Mucosa of gallbladder (tissue), 1 donor: Measurements from ENCODE around the gene KLF4. TPM values are rescaled to one million over a fixed set of nuclear protein-coding genes. Genes with fewer than 3 reads are reported as not detected.
A peak's percentile ranks its signal among the peaks of the same experiment; 100 is the strongest.
"Not testable (repeated sequence)": the region's sequence is repeated elsewhere in the genome, so short reads cannot be mapped to it uniquely, and the experiment has no call there.

Experiments used
- DNase-seq: peaks from one replicate; pipeline ENCODE4 v3.0.0-alpha.2; 2020; ENCODE audit warnings: low spot score
- total RNA-seq: library from RNA; stranded (reverse); gene quantifications from one replicate; pipeline ENCODE4 v1.2.1, GENCODE V29; 2021
- donor health status: DM: no; HTN: no; CAD: no.

Gene KLF4
- total RNA-seq: 21.8 TPM

- peak; percentile 91 for DNase-seq
Measured at GRCh38 chr9:107489687-107490605, at the start of gene KLF4. KLF4 (minus strand) TSS chr9:107489769; CDS start chr9:107489172, 597 bp downstream.

- DNase-seq: no peak
Measured at GRCh38 chr9:107536462-107536861, 46.9 kb upstream of the KLF4 start.

- DNase-seq: no peak
Measured at GRCh38 chr9:107534510-107535078, 45.0 kb upstream of the KLF4 start.

GRCh38 chr9:107530679-107531078 lies 41.1 kb upstream of the KLF4 start:
- DNase-seq: no peak

- DNase-seq: no peak
Measured at GRCh38 chr9:107528686-107529085, 39.1 kb upstream of the KLF4 start.

- DNase-seq: no peak
Measured at GRCh38 chr9:107523539-107523938, 34.0 kb upstream of the KLF4 start.

- DNase-seq: no peak
Measured at GRCh38 chr9:107520186-107520585, 30.6 kb upstream of the KLF4 start.

GRCh38 chr9:107518037-107518807 lies 28.7 kb upstream of the KLF4 start:
- DNase-seq: no peak

GRCh38 chr9:107513464-107514100 lies 24.0 kb upstream of the KLF4 start:
- no peak for DNase-seq

- peak; percentile 59 for DNase-seq
Measured at GRCh38 chr9:107504585-107505455, 15.3 kb upstream of the KLF4 start.

GRCh38 chr9:107502464-107502863 lies 12.9 kb upstream of the KLF4 start:
- DNase-seq: no peak

- DNase-seq: not testable (repeated sequence)
Measured at GRCh38 chr9:107500421-107501200, 11.0 kb upstream of the KLF4 start.

- DNase-seq: no peak
Measured at GRCh38 chr9:107496976-107497375, 7.4 kb upstream of the KLF4 start.

- DNase-seq: no peak
Measured at GRCh38 chr9:107492381-107492970, 2.9 kb upstream of the KLF4 start.

- no peak for DNase-seq
Measured at GRCh38 chr9:107491081-107492053, 1.8 kb upstream of the KLF4 start.

GRCh38 chr9:107490606-107490970 lies 1.0 kb upstream of the KLF4 start:
- DNase-seq: peak; percentile 25

GRCh38 chr9:107489144-107489673 lies 360 bp downstream of the KLF4 start:
- DNase-seq: peak; percentile 14
